Measurements from ENCODE around the gene KCNAB2.

KCNAB2 gene

DNA sequence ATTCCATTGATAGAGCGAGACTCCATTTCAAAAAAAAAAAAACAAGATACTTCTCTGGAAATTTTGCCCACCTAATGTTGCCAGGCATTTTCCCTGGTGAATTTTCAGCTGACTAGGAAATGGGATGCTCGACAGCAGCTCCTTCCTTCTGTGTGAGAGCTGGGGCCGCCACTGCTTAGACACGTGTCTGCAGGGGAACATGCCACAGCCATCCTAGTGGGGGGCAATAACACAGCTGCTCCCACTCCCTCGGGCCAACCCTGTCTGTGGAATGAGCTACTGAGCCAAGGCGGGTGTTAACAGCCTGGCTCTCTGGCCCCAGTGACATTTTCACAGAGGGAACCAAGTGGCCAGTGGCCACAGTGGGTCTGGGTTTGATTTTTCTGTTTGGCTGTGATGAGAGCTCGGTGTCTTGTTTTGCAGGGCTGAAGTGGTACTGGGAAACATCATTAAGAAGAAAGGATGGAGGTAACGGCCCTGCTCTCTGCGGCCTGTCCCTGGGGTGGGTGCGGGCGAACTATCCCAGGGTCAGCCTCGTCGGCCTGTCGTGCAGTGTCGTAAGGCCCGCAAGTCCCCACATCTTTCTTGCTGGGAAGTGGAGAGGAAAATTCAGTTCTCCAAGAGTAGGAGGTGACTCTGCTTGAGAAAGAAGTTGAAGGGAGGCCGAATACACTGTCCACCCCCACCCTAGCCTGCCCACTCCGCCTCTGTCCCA is 39.2 kb downstream of the KCNAB2 start:
- FAIRE-seq = no peak

- FAIRE-seq = no peak
Observed at GRCh38 chr1:6085666-6086065, 40.0 kb downstream of the KCNAB2 start.

DNA sequence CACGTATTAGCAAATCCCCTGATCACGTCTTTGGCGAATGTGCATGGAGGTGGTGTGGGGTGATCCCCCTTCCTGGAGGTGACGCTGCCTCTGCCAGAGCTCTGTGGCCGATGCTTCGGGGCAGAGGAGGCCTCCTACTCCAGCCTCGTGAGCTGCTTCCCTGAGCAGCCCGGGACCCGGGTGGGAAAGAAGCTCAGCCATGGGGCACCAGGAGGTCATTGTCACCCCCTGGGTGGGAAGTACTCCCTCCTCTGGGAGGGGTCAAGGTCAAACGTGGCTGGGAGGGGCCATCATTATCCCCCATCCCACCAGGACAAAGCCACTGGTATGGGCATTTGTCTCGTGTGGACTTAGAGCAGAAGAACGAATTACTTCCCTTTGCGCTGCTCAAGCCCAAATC is 40.7 kb downstream of the KCNAB2 start:
- no peak for FAIRE-seq

DNA sequence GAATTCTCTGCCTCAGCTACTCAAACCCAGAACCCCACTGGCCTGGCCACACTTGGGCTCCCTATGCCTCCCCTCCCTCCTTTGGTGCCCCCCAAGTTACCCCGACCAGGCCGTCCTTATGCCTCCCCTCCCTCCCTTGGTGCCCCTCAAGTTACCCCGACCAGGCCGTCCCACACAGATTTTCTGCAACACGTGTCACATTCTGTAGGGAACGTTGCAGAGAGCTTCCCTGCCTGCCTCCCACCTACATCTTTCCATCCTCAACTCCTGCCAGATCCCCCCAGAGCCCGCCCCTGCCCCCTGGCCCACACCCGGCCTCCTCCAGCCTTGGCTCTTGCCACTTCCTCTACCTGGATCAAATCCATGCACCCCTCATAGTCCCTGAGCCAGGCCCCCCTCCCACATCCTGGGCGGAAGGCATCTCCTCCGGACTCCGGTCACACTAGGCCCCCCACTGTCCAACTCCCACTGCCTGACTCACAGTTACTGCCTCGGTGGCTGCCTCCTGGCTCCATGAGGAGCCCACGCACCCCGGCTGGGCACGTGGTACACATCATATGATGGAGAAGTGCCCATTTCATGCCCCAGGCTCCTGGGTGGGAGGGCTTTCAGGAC is 41.2 kb downstream of the KCNAB2 start:
- FAIRE-seq = no peak

- no peak for FAIRE-seq
Observed at GRCh38 chr1:6087377-6087772, 41.7 kb downstream of the KCNAB2 start.

DNA sequence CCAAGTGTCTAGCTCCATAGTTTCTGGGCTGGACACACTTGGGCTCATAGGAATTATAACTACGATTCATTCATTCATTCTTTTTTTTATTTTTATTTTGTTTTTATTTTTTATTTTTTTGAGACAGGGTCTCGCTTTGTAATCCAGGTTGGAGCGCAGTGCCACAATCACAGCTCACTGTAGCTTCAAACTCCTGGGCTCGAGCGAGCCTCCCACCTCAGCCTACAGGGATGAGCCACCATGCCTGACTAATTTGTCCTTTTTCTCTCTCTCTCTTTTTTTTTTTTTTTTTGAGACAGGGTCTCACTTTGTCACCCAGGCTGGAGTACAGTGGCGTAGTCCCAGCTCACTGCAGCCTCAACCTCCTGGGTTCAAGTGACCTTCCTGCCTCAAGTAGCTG is 42.3 kb downstream of the KCNAB2 start:
- FAIRE-seq = no peak

- no peak for FAIRE-seq
Observed at GRCh38 chr1:6088956-6089355, 43.3 kb downstream of the KCNAB2 start.

DNA sequence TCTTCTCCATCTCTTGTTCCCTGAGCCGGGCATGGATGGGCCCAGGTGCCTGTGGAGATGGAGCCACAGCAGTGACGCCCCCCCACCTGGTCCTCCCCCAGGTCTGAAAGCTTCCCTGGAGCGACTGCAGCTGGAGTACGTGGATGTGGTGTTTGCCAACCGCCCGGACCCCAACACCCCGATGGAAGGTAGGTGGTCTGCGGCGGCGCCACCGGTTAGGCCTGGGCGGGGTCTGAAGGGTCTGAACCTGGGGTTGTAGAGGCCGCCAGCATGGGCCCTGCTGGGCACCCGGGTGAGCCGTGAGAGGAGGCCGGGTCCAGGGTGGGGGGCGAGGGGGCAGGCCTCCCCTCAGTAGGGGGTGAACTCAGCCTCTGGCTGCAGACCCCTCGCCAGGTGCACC is 44.6 kb downstream of the KCNAB2 start:
- no peak for FAIRE-seq

DNA sequence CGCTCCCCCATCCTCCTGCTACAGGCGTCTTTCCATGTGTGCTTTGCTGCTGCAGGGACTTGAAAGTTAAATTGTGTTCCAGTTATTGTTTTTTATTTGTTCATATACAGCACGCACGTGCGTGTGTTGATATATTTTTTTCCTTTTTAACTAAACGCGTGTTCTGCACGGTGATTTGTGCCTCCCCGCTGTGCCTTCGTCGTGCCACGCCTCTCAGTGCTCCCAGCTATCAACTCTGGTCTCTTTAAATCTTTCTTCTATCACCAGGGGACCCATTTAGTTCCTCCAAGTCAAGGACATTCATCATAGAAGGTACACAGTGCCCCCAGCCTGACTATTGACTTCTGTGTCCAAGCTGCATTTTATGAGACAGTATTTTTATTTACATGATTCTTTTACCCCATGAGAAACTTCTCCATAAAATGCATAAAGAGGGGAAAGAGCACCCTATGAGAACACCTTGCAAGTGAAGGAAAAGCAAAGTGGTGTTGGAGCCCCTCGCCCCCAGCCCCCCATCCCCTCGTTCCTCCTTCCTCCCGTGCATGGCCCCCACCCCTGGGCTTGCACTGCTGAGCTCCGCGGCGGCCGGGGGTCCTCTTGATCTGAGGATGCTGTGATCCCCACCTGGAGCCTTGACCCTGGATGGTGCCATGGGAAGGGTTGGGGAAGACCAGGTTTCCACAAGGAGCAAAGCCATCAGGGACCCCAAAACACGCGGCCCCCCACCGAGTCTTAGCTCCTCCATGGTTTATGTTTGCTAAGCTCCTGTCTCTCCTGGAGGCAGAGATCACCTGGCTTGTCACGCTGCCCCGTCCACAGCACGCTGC is 45.5 kb downstream of the KCNAB2 start:
- FAIRE-seq = no peak

- FAIRE-seq = no peak
Observed at GRCh38 chr1:6091823-6092109, 46.1 kb downstream of the KCNAB2 start.

DNA sequence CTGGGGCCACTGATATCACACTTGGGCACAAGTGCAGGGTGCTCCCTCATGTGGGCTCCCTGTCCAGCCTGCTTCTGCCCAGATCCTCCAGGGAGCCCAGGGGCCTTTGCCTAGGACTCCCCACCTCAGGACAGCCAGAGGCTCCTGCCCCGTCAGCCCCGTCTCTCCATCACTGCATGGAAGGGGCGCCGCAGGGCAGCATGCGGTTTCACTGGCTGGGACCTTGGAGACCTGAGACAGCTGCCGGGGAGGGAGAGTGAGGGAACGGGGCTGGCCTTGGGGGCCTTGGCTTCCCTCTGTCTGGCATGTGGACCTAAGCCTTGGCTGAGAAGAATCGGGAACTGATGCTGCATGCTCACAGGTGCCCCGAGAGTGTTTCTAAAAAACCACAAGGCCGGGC is 46.5 kb downstream of the KCNAB2 start:
- FAIRE-seq = no peak

- no peak for FAIRE-seq
Observed at GRCh38 chr1:6093071-6093470, 47.4 kb downstream of the KCNAB2 start.

DNA sequence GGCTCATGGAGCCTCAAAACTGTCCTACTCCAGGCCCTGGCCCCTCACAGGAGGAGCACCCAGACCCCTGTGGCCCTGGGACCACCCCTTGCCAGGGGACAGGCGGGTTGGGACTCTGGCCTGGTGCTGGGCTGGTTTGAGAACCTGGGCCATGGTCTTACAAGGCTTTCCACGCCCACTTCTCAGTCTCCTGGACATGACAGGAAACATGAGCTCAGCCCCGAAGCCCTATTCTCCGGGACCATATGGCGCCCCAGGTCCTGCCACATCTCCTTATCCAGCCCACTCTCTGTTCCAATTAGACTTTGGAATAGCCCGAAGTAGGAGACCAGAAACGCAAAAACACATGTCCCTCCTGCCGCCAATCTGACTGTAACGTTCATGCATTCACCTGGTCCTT is 47.9 kb downstream of the KCNAB2 start:
- FAIRE-seq = no peak

GRCh38 chr1:6094246-6094645 is 48.6 kb downstream of the KCNAB2 start:
- no peak for FAIRE-seq

DNA sequence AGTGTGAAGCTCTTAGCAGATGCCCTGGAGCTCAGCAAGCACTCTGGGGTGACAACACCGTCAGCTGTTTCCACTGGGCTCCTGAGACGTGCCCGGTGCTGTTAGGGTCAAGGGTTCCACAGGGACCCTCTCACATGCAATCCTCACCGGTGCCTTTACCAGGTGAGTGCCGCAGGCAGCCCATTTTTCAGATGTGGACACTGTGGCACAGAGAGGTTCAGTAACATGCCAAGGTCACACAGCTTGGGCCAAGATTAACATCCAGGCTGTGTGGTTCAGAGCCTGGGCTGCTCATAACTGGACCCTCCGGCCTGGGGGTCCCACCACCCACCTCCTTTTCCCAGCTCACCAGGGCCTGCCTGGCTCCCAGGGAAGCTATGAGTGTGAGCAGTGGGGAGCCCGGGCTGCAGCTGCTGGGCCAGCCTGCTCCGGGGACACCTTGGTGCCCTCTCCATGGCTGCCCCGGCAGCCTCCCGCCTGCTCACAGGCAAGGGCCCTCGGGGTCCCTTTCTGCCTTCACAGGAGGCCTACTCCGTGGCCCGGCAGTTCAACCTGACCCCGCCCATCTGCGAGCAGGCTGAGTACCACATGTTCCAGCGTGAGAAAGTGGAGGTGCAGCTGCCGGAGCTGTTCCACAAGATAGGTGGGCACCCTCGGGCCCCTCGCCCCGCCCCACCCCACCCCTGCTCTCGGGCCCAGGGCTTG is 49.3 kb downstream of the KCNAB2 start:
- FAIRE-seq = no peak

GRCh38 chr1:6095511-6096242 is 50.0 kb downstream of the KCNAB2 start:
- no peak for FAIRE-seq

- FAIRE-seq = no peak
Observed at GRCh38 chr1:6096243-6097116, 50.8 kb downstream of the KCNAB2 start.

DNA sequence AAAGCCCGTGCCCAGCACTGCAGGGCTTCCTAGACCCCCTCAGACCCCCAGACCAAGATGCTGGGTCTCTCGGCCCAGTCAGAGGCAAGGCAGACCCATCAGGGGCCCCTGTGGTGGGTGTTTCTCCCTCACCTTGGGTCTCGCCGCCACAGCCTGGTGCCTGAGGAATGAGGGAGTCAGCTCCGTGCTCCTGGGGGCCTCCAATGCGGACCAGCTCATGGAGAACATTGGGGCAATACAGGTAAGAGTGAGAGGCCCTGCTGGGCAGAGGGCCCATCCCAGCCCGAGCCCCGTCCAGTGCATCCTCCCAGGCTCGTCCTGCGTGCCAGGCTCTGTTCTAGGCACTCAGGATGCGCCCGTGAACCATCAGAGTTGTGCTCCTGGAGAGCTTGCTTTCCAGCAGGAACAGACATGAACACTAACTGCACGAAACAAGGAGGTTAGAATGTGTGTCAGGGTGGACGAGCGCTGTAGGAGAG is 51.5 kb downstream of the KCNAB2 start:
- FAIRE-seq = no peak

DNA sequence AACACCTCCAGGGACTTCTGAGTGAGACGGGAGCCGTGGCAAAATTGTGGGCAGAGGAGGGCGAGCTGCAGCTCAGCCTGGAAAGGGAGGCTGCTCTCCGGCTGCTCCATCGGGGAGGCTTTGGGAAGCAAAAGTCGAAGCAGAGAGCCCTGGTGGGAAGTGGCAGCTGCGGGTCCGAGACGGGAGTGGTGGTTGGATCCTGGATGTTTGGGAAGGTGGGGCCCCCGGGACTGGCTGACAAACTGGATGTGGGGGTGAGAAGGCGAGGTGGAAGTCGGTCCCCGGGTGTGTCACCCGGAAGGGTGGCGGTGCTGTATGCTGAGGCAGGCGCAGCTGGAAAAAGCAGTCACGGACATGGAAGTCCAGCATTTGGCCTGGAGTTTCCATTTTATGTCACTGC is 52.1 kb downstream of the KCNAB2 start:
- FAIRE-seq = no peak

- no peak for FAIRE-seq
Observed at GRCh38 chr1:6098303-6099215, 52.9 kb downstream of the KCNAB2 start.

DNA sequence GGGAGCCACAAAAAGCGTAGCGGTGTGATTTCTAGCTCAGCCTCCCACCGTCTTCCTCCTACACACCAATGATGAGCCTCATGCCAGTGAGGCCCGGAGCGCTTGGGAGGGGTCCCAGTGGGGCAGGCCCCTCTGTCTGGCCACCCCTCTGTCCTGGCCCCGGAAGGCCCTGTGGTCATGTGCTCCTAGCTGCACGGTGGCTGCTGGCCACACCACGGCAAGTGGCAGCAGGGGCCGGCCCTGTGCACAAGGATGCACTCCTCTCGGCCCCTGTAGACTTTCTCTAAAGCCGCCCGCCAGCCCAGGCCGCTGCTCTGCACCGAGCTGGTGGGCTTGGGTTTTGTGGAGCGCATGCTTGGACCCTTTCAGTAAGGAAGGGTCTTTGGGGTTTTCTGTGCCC is 53.6 kb downstream of the KCNAB2 start:
- no peak for FAIRE-seq

Data from islet of Langerhans (tissue), 1 donor.